ENCODE measurements around the gene HOXC10. TPM values are rescaled to one million over a fixed set of nuclear protein-coding genes. Genes with fewer than 3 reads are reported as not detected.

Gene HOXC10
- polyA plus RNA-seq, 1 donor (not counting 4 experiments of a cell fraction or from before 2014, with no cell fraction given), result 14.1 TPM

DNA sequence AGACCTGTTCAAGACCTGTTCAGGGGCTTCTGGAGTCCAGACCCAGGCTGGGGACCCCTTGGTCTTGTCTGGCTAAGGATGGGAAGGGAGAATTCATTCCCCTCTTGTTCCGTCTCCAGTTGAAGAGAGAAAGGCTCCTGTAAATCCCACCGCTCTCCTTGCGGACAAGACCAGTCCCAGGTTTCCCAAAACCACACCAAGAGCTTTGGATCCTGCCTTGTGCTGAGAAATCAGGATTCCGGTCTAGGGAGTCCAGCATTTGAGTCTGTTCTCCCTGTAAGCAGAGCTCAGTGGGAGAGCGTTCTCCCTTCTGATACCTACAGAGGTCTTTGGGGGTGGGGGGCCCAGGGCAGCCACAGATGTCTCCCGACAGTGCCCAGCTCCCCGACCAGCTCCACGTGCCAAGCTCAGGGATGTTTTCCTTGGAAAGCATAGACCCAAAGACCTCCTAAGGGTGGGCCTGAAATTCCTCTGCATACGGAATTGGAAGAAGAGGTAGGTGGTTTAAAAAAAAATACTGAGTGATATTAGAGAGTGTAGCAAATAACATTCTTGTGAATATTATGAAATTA, 44.4 kb upstream of the HOXC10 start:
- Histone ChIP-seq H4K20me1 (ENCODE audit: control insufficient read depth, extremely low read depth, insufficient read depth, low read length) (no peaks in the 10 kb centered on the region), H3K27ac (ENCODE audit: control insufficient read depth, insufficient read depth, low read length) (no peak overlapping the region), H3K79me2 (ENCODE audit: control insufficient read depth, insufficient read depth, low read length) (peaks cover 20% of the 10 kb centered on the region), H3K27me3 (ENCODE audit: control insufficient read depth, extremely low read depth, insufficient read depth, low read length) (peaks cover 7% of the 10 kb centered on the region), H2AFZ (ENCODE audit: control insufficient read depth, low read length) (peak overlapping the region; percentile 12), H3K4me2 (ENCODE audit: control insufficient read depth, extremely low read depth, insufficient read depth, low read depth, low read length) (peak overlapping the region; percentile 96), H3K36me3 (ENCODE audit: control insufficient read depth in 2 of 2, extremely low read depth in 1 of 2, insufficient read depth in 2 of 2, low read length in 2 of 2) (peaks cover 3 to 6% of the 10 kb centered on the region in 2 experiments), H3K4me3 (ENCODE audit: control insufficient read depth in 2 of 3, extremely low read depth in 1 of 3, insufficient read depth in 2 of 3, low read depth in 1 of 3, low read length in 3 of 3) (peak overlapping the region; percentile 70 to 93 (median 85)), H3K9ac (ENCODE audit: control insufficient read depth, extremely low read depth, insufficient read depth, low read length) (peak overlapping the region; percentile 79), H3K4me1 (ENCODE audit: control insufficient read depth, extremely low read depth, insufficient read depth, low read length) (peaks cover 18% of the 10 kb centered on the region), H3K9me1 (ENCODE audit: control insufficient read depth, extremely low read depth, insufficient read depth, low read length) (peaks cover 3% of the 10 kb centered on the region), H3K9me3 (ENCODE audit: control insufficient read depth, low read depth, low read length) (no peaks in the 10 kb centered on the region)
- peak; percentile 26 for FAIRE-seq
- dilution Hi-C loops (cut with MboI; ENCODE audit: extremely low pct_ligation_motif_present, low sequenced_read_pairs), result loop anchor here (25.0 kb wide), 1 partner anchor 178 kb away; the partner anchor contains the start of gene CISTR
- DNase-seq (ENCODE audit: low read depth, low spot score), result no peak
- no peak for TF ChIP-seq EZH2 (IDR thresholded peaks at IDR 0.05; ENCODE audit: low read length)
- TF ChIP-seq CTCF (optimal IDR thresholded peaks at IDR 0.05 in 1 of 3, IDR thresholded peaks at IDR 0.05 in 1 of 3, conservative IDR thresholded peaks at IDR 0.05 in 1 of 3; ENCODE audit: extremely low read depth in 1 of 3, insufficient read depth in 2 of 3, low read length in 3 of 3), result no peak

DNA sequence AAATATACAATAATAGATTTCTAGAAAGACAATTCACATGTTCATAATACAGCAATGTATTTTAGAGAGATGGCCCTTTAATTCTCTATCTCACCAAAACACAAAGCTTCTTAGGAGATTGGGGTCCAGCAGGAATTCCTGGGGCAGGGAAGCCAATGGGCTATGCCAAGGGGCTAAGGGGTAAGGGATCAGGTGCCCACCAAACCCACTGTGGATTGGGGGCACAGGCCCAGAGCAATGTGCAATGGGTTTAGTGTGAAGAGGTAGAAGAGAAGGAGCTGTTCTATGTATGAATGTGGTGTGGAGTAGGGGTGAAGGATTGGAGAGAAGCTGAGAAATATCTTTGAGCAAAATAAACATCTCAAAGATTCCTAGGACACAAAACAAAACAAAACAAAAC, 43.8 kb upstream of the HOXC10 start:
- no peaks in the 10 kb centered on the region for H3K9me3 ChIP-seq (ENCODE audit: control insufficient read depth, low read depth, low read length)
- H3K4me3 ChIP-seq (ENCODE audit: control insufficient read depth in 2 of 3, extremely low read depth in 1 of 3, insufficient read depth in 2 of 3, low read depth in 1 of 3, low read length in 3 of 3), result peak overlapping the region in 2 of 3 experiments; percentile 29 to 42
- H3K36me3 ChIP-seq (ENCODE audit: control insufficient read depth in 2 of 2, extremely low read depth in 1 of 2, insufficient read depth in 2 of 2, low read length in 2 of 2), result peaks cover 6 to 9% of the 10 kb centered on the region in 2 experiments
- H3K27ac ChIP-seq (ENCODE audit: control insufficient read depth, insufficient read depth, low read length), result no peak overlapping the region
- peaks cover 20% of the 10 kb centered on the region for H3K79me2 ChIP-seq (ENCODE audit: control insufficient read depth, insufficient read depth, low read length)
- peaks cover 18% of the 10 kb centered on the region for H3K4me1 ChIP-seq (ENCODE audit: control insufficient read depth, extremely low read depth, insufficient read depth, low read length)
- no peak overlapping the region for H3K9ac ChIP-seq (ENCODE audit: control insufficient read depth, extremely low read depth, insufficient read depth, low read length)
- FAIRE-seq, result no peak
- DNase-seq (ENCODE audit: low read depth, low spot score), result no peak
- no peaks in the 10 kb centered on the region for H4K20me1 ChIP-seq (ENCODE audit: control insufficient read depth, extremely low read depth, insufficient read depth, low read length)
- H3K4me2 ChIP-seq (ENCODE audit: control insufficient read depth, extremely low read depth, insufficient read depth, low read depth, low read length), result peak overlapping the region; percentile 67
- no peak for TF ChIP-seq EZH2 (IDR thresholded peaks at IDR 0.05; ENCODE audit: low read length)
- no peak for TF ChIP-seq CTCF (optimal IDR thresholded peaks at IDR 0.05 in 1 of 3, IDR thresholded peaks at IDR 0.05 in 1 of 3, conservative IDR thresholded peaks at IDR 0.05 in 1 of 3; ENCODE audit: extremely low read depth in 1 of 3, insufficient read depth in 2 of 3, low read length in 3 of 3)
- peaks cover 2% of the 10 kb centered on the region for H3K27me3 ChIP-seq (ENCODE audit: control insufficient read depth, extremely low read depth, insufficient read depth, low read length)
- peaks cover 3% of the 10 kb centered on the region for H3K9me1 ChIP-seq (ENCODE audit: control insufficient read depth, extremely low read depth, insufficient read depth, low read length)
- dilution Hi-C loops (cut with MboI; ENCODE audit: extremely low pct_ligation_motif_present, low sequenced_read_pairs), result loop anchor here (25.0 kb wide), 1 partner anchor 179 kb away; the partner anchor contains the start of gene CISTR
- H2AFZ ChIP-seq (ENCODE audit: control insufficient read depth, low read length), result no peak overlapping the region

Measured in keratinocyte (primary cell).